Measurements from ENCODE around the gene OR11H12.
"Not testable (repeated sequence)": the region's sequence is repeated elsewhere in the genome, so short reads cannot be mapped to it uniquely, and the experiment has no call there.

The OR11H12 gene

GRCh38 chr14:18600817-18601216 is at the start of gene OR11H12:
TSS of gene OR11H12 (plus strand) at chr14:18601117. CDS start at chr14:18601117, 0 bp downstream.
- not testable (repeated sequence) for DNase-seq

- DNase-seq, result not testable (repeated sequence)
These were observed 18.0 kb upstream of the OR11H12 start for GRCh38 chr14:18582908-18583307.

GRCh38 chr14:18626610-18627213 is 25.8 kb downstream of the OR11H12 start:
- not testable (repeated sequence) for DNase-seq

DNA sequence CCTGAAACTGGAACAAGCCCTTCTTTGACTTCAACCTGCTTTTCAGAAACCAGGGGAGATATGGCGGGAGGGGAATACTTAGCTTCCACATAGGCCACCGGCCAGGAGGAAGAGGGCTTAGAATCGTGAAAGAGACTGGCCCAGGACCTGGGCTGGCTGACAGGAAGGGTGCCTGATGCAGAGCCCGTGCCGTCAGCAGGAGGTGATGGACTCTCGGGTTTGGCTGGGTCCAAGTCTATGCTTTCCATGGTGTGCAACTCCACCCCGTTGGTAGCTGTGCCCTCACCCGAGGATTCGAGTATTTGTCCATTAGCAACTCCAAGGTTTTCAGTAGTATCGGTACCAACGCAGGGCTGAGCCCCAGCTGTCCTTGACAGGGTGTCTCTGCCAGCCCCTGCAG is 35.1 kb downstream of the OR11H12 start:
- DNase-seq, result not testable (repeated sequence)

DNA sequence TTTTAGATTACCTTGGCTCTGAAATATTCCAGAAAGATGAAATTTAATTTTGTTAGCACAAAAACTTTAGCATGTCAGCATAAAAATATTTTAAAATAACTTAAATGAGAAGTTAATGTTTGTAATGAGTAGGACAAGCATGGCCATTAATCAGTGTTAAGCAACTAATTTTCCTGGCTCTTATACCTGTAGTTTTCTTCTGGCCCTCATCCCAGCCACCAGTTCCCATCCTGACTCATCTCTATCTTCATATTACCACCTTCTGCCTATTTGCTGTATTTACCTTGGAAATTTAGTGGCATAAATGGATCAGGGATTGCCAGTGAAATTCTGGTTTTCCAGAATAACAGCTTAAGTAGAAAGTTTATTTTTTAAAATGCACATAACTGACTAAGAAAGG is 37.1 kb downstream of the OR11H12 start:
- DNase-seq, result not testable (repeated sequence)

DNA sequence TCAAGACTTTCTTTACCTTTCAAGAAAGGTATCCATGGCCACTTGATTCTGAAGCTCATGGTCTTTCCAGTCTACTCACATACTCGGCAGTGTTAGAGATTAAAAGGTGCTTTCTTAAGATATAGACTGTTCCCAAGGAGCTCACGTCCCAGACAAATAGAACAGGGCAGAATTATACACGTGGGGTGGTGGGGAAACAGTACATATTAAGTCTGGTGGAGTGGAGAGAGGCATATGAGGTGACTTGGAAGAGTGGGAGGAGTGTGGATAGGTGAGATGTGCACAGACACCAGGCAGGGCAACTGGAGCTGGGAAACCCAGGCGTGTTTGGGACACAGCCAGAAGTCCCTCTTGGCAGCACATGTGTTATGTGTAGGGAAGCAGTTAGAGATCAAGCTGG is 37.9 kb downstream of the OR11H12 start:
- DNase-seq, result not testable (repeated sequence)

DNA sequence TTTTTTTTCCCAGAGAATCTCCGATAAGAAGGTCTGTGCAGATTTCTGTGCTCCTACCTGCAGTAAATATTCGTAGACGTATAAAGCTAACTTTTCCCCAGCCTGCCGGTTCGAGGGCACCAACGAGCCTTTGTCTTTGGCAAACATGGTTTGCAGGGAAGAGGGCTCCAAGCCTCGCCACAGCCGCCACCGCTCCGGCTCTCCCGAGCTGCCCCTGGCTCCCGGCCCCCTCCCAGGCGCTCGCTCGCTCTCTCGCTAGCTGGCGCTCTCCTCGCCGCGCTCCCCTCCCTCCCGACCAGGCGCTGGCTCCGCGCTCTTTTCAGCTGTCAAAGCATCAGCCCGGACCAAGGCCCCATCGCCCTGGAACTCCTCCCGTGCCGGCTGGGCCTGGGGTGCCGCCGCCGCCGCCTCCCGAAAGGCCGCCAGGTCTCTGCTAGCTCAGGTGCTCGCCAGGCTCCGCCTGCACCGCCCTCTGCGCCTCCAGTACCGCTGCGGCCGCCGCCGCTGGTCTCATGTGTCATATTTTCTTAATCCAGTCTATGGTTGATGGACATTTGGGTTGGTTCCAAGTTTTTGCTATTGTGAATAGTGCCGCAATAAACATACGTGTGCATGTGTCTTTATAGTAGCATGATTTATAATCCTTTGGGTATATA is 45.3 kb downstream of the OR11H12 start:
- DNase-seq, result not testable (repeated sequence)
